K562 (cell line): ENCODE data around the gene RASSF7. TPM values are rescaled to one million over a fixed set of nuclear protein-coding genes. Genes with fewer than 3 reads are reported as not detected.

ENCODE experiments used
- BDP1 ChIP-seq: IDR thresholded peaks from 3 replicates; pipeline ENCODE4 v1.6.1; 2011; ENCODE audit not compliant: insufficient read length, insufficient read depth
- BRF1 ChIP-seq: IDR thresholded peaks from 3 replicates; pipeline ENCODE4 v1.6.1; 2011; ENCODE audit warnings: borderline replicate concordance, mild to moderate bottlenecking; ENCODE audit not compliant: insufficient read length; ENCODE audit errors: extremely low read depth
- CBX5 ChIP-seq: IDR thresholded peaks from 2 replicates; pipeline ENCODE4 v1.6.1; 2014; ENCODE audit warnings: low read depth, borderline replicate concordance
- E2F1 ChIP-seq: sonication (generic); formaldehyde crosslinking; IDR thresholded peaks from 2 replicates; pipeline ENCODE4 v1.8.1; 2023; ENCODE audit warnings: mild to moderate bottlenecking, missing genetic modification reagents, moderate library complexity
- E2F3 ChIP-seq: fragments of 250-450 bp; sonication (Bioruptor Pico); IDR thresholded peaks from 2 replicates; pipeline ENCODE4 v1.4.0; 2020; ENCODE audit warnings: mild to moderate bottlenecking
- FOXA3 ChIP-seq, 2 experiments: fragments of 450-650 bp in 1 of 2; sonication (generic) in 1 of 2; formaldehyde crosslinking; IDR thresholded peaks in 1 of 2; conservative IDR thresholded peaks in 1 of 2; 2 replicates each; pipeline versions ENCODE4 v1.4.0 to v1.8.0; 2020 to 2022; ENCODE audit warnings: mild to moderate bottlenecking in 2 of 2, missing genetic modification reagents in 1 of 2
- HDAC3 ChIP-seq: fragments of 450-650 bp; IDR thresholded peaks from 2 replicates; pipeline ENCODE4 v1.6.1; 2018; ENCODE audit warnings: borderline replicate concordance, mild to moderate bottlenecking, moderate library complexity; ENCODE audit not compliant: partially characterized antibody
- ILK ChIP-seq: fragments of 450-650 bp; IDR thresholded peaks from 2 replicates; pipeline ENCODE4 v1.6.1; 2016; ENCODE audit warnings: missing genetic modification characterization, low read depth, mild to moderate bottlenecking, missing compliant biosample characterization, moderate library complexity, borderline replicate concordance
- IRF2 ChIP-seq: sonication (generic); formaldehyde crosslinking; IDR thresholded peaks from 2 replicates; pipeline ENCODE4 v1.8.1; 2022; ENCODE audit warnings: mild to moderate bottlenecking, missing genetic modification reagents
- NBN ChIP-seq: fragments of 450-650 bp; IDR thresholded peaks from 2 replicates; pipeline ENCODE4 v1.6.1; 2016; ENCODE audit warnings: low read depth, mild to moderate bottlenecking
- NFE2 ChIP-seq: IDR thresholded peaks from 2 replicates; pipeline ENCODE4 v1.6.1; 2014; ENCODE audit warnings: antibody characterized with exemption, low read depth
- NUFIP1 ChIP-seq: fragments of 450-650 bp; IDR thresholded peaks from 2 replicates; pipeline ENCODE4 v1.6.1; 2018; ENCODE audit not compliant: partially characterized antibody
- SMAD2 ChIP-seq: fragments of 150-350 bp; IDR thresholded peaks from 2 replicates; pipeline ENCODE4 v1.6.1; 2014; ENCODE audit warnings: low read depth, mild to moderate bottlenecking, low read length
- TFAM ChIP-seq: fragments of 250-450 bp; sonication (Bioruptor Pico); conservative IDR thresholded peaks from 2 replicates; pipeline ENCODE4 v1.5.0; 2021; ENCODE audit warnings: mild to moderate bottlenecking, moderate library complexity
- TRIM24 ChIP-seq, 2 experiments: fragments of 450-650 bp; IDR thresholded peaks; 2 replicates each; pipeline ENCODE4 v1.6.1; 2016
- ZBED1 ChIP-seq: IDR thresholded peaks from 2 replicates; pipeline ENCODE4 v1.6.1; 2014
- ZNF133 ChIP-seq: fragments of 250-450 bp; sonication (Bioruptor Pico); IDR thresholded peaks from 2 replicates; pipeline ENCODE4 v1.4.0; 2020; ENCODE audit warnings: mild to moderate bottlenecking
- ZNF316 ChIP-seq: fragments of 450-650 bp; IDR thresholded peaks from 2 replicates; pipeline ENCODE4 v1.6.1; 2016
- ZNF324 ChIP-seq: fragments of 250-450 bp; sonication (Bioruptor Pico); IDR thresholded peaks from 2 replicates; pipeline ENCODE4 v1.4.0; 2020; ENCODE audit warnings: mild to moderate bottlenecking
- polyA plus RNA-seq, 8 experiments: library from polyadenylated mRNA; depleted of rRNA in 4 of 8; stranded (reverse) in 5 of 8; unstranded in 3 of 8; fragments of >200 nt; fragmentation: Nextera tagmentation in 2 of 8; fragmentation: Illumina TruSeq in 1 of 8; extraction: Ambion mirVana in 2 of 8; extraction: Trizol in 1 of 8; gene quantifications; 2 replicates each; pipeline versions ENCODE4 v1.2.1 to v1.2.3, GENCODE V29; 2011 to 2014; ENCODE audit warnings: inconsistent platforms in 1 of 8, missing spikeins in 1 of 8
- total RNA-seq, 7 experiments: library from RNA; depleted of rRNA in 6 of 7; stranded (reverse); fragments of >200 nt in 6 of 7; fragmentation: Illumina TruSeq in 2 of 7; extraction: Trizol in 2 of 7; gene quantifications; 2 replicates each; pipeline versions ENCODE4 v1.2.1 to v1.2.3, GENCODE V29; 2011 to 2021; ENCODE audit warnings: low replicate concordance in 1 of 7
- TF ChIP-seq, protein P1 (sequence below): fragments of 450-650 bp; IDR thresholded peaks from 2 replicates; pipeline ENCODE4 v1.6.1; 2018; ENCODE audit warnings: mild to moderate bottlenecking, low read depth; ENCODE audit not compliant: partially characterized antibody
- TF ChIP-seq, protein P2 (sequence below): sonication (generic); formaldehyde crosslinking; IDR thresholded peaks from 2 replicates; pipeline ENCODE4 v1.8.0; 2022; ENCODE audit warnings: mild to moderate bottlenecking, missing genetic modification reagents

Gene RASSF7
- total and polyA plus RNA-seq, 9 of the 15 experiments (the other 6 are each of a cell fraction or from before 2014, with no cell fraction given), result 0.41 to 45.2 (median 18.6) TPM

- TF ChIP-seq ZNF324 (CRISPR knock-in tag), result peak; percentile 98
- no peak for TF ChIP-seq CBX5
- no peak for TF ChIP-seq NUFIP1
- TF ChIP-seq, protein P1, sequence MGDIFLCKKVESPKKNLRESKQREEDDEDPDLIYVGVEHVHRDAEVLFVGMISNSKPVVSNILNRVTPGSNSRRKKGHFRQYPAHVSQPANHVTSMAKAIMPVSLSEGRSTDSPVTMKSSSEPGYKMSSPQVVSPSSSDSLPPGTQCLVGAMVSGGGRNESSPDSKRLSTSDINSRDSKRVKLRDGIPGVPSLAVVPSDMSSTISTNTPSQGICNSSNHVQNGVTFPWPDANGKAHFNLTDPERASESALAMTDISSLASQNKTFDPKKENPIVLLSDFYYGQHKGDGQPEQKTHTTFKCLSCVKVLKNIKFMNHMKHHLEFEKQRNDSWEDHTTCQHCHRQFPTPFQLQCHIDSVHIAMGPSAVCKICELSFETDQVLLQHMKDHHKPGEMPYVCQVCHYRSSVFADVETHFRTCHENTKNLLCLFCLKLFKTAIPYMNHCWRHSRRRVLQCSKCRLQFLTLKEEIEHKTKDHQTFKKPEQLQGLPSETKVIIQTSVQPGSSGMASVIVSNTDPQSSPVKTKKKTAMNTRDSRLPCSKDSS, result peak; percentile 11
- TF ChIP-seq TRIM24 (IDR thresholded peaks at IDR 0.05), result peak; percentile 72 to 74
- TF ChIP-seq ZBED1, result no peak
- TF ChIP-seq, protein P2, sequence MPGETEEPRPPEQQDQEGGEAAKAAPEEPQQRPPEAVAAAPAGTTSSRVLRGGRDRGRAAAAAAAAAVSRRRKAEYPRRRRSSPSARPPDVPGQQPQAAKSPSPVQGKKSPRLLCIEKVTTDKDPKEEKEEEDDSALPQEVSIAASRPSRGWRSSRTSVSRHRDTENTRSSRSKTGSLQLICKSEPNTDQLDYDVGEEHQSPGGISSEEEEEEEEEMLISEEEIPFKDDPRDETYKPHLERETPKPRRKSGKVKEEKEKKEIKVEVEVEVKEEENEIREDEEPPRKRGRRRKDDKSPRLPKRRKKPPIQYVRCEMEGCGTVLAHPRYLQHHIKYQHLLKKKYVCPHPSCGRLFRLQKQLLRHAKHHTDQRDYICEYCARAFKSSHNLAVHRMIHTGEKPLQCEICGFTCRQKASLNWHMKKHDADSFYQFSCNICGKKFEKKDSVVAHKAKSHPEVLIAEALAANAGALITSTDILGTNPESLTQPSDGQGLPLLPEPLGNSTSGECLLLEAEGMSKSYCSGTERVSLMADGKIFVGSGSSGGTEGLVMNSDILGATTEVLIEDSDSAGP (CRISPR knock-in tag), result no peak
- no peak for TF ChIP-seq HDAC3
- no peak for TF ChIP-seq IRF2
- no peak for TF ChIP-seq ZNF133 (CRISPR knock-in tag)
- TF ChIP-seq ZNF316, result 0 out of 2 replicates have a peak, but pooled peaks have one; percentile 18
- TF ChIP-seq TFAM, result no peak
- TF ChIP-seq NBN, result no peak
- TF ChIP-seq FOXA3 (CRISPR knock-in tag; conservative IDR thresholded peaks at IDR 0.05 in 1 of 2, IDR thresholded peaks at IDR 0.05 in 1 of 2), result no peak
- peak; percentile 61 for TF ChIP-seq NFE2
- no peak for TF ChIP-seq SMAD2
- TF ChIP-seq E2F1, result no peak
- TF ChIP-seq E2F3 (CRISPR knock-in tag), result no peak
- TF ChIP-seq ILK (tag), result no peak
- no peak for TF ChIP-seq BDP1
- no peak for TF ChIP-seq BRF1
Observed at GRCh38 chr11:516400-516799, 44.4 kb upstream of the RASSF7 start (continued).
